ENCODE results near the gene ABCA2.

- TF ChIP-seq POLR2AphosphoS5 (IDR thresholded peaks at IDR 0.05), result no peak
- no peak for TF ChIP-seq POLR2A (IDR thresholded peaks at IDR 0.05)
These were observed 42.9 kb downstream of the ABCA2 start for GRCh38 chr9:136985027-136985602.

Data from breast epithelium (tissue), 3 donors.